Heart left ventricle (tissue), 16 donors: ENCODE measurements around the gene ARHGAP20. TPM values are rescaled to one million over a fixed set of nuclear protein-coding genes. Genes with fewer than 3 reads are reported as not detected.

Experiments used
- ATAC-seq, 4 donors: fragments of 200-7000 bp; cut with Tn5 transposase; one replicate each; pipeline ENCODE4 v1.9.1; 2020 to 2022; ENCODE audit warnings: moderate library complexity in 4 of 4, mild to moderate bottlenecking in 3 of 4, moderate number of reproducible peaks in 1 of 4
- DNase-seq, 5 donors: peaks; one replicate each; pipeline ENCODE4 v3.0.0-alpha.2; 2020
- H3K27ac ChIP-seq, 12 donors: fragments of 200-600 bp; sonication (generic) in 4 of 12; one replicate each; pipeline versions ENCODE4 v1.5.0 to v1.8.0; 2016 to 2022; ENCODE audit warnings: mild to moderate bottlenecking in 2 of 12
- H3K27me3 ChIP-seq, 9 donors: fragments of 200-600 bp; sonication (generic) in 2 of 9; one replicate each; pipeline versions ENCODE4 v1.5.1 to v1.8.0; 2016 to 2022; ENCODE audit warnings: mild to moderate bottlenecking in 3 of 9
- H3K36me3 ChIP-seq, 9 donors: fragments of 200-600 bp; sonication (generic) in 2 of 9; one replicate each; pipeline versions ENCODE4 v1.5.0 to v1.8.0; 2018 to 2022; ENCODE audit warnings: mild to moderate bottlenecking in 2 of 9
- H3K4me1 ChIP-seq, 12 donors: fragments of 200-600 bp; sonication (generic) in 4 of 12; one replicate each; pipeline versions ENCODE4 v1.5.0 to v1.8.0; 2016 to 2022; ENCODE audit warnings: mild to moderate bottlenecking in 3 of 12
- H3K4me3 ChIP-seq, 12 donors: fragments of 200-600 bp; sonication (generic) in 4 of 12; one replicate each; pipeline versions ENCODE4 v1.5.0 to v1.8.0; 2017 to 2022; ENCODE audit warnings: mild to moderate bottlenecking in 9 of 12, moderate library complexity in 4 of 12
- H3K9me3 ChIP-seq, 12 donors: fragments of 200-600 bp; sonication (generic) in 4 of 12; one replicate each; pipeline versions ENCODE4 v1.5.0 to v1.8.0; 2016 to 2022; ENCODE audit warnings: mild to moderate bottlenecking in 1 of 12
- POLR2A ChIP-seq, 2 donors: fragments of 450-650 bp; IDR thresholded peaks; one replicate each; pipeline ENCODE4 v1.6.1; 2017; ENCODE audit warnings: antibody characterized with exemption in 2 of 2, mild to moderate bottlenecking in 2 of 2, moderate library complexity in 2 of 2
- WGBS, 4 donors: extraction: QIAGEN DNeasy Blood & Tissue Kit in 2 of 4; methylation state at CpG; one replicate each; pipeline versions ENCODE4 v1.1.5 to v1.1.7; 2013 to 2018; 5-methylcytosine and 5-hydroxymethylcytosine counted together
- intact Hi-C, 10 donors: fragments of 100-400 bp; cut with DNase I; formaldehyde crosslinking; loops; one replicate each; pipeline versions ENCODE4 v1.11.1 to v1.14.2; 2022
- polyA plus RNA-seq, 2 donors: library from polyadenylated mRNA; stranded (reverse); fragments of 200-250 nt; gene quantifications; one replicate each; pipeline ENCODE4 v1.2.3, GENCODE V29; 2013
- total RNA-seq, 9 donors: library from RNA; depleted of rRNA in 2 of 9; stranded (reverse); fragments of >200 nt in 2 of 9; fragmentation: NEBNext Ultra II Directional in 3 of 9; extraction: Animal tissue kit (Norgen Biotek cat#: 25700) in 3 of 9; gene quantifications; one replicate each; pipeline versions ENCODE4 v1.1.0 to v1.2.4, GENCODE V29; 2016 to 2023
- TF ChIP-seq, protein P1 (sequence below), 12 donors: fragments of 200-600 bp; sonication (generic) in 4 of 12; IDR thresholded peaks; one replicate each; pipeline versions ENCODE4 v1.5.0 to v1.8.0; 2018 to 2022; ENCODE audit warnings: antibody characterized with exemption in 12 of 12, mild to moderate bottlenecking in 5 of 12
- donor health status: ischemic (EF 13 %, LVEDD 7.1; RV severe dilation, severe dysfunction).
- donor health status: healthy with polysubstance abuse.
- donor health status: DM: no; HTN: yes; CAD: no.
- donor health status: DM: no; HTN: no; CAD: no.
- donor health status: ischemic (EF 25% LVEDD 6.9; RV normal size, moderate dysfunction).
- donor health status: ischemic (EF 25% LVEDD 5.7; RV mildly dilated, moderate dysfunction).
- donor health status: healthy.
- donor health status: DM: yes; HTN: yes; CAD: no.
- donor health status: ischemic (EF 35%, LVEDD 5.7; RV mildly dilated, moderate dysfunction).
- donor health status: nonischemic (EF 11% LVEDD 7.7; RV severe dilation, severe dysfunction).
- donor health status: DM: yes; HTN: yes; CAD: no.
- donor health status: PGD.
- donor health status: ischemic (EF 29% LVEDD 5.4; RV normal size, mild dysfunction).
- donor health status: nonischemic (EF 23%, LVEDD 6.1; RV moderate dilation, normal function).

The ARHGAP20 gene
- total and polyA plus RNA-seq, 11 donors: 0.05 to 2.1 (median 0.28) TPM

DNA sequence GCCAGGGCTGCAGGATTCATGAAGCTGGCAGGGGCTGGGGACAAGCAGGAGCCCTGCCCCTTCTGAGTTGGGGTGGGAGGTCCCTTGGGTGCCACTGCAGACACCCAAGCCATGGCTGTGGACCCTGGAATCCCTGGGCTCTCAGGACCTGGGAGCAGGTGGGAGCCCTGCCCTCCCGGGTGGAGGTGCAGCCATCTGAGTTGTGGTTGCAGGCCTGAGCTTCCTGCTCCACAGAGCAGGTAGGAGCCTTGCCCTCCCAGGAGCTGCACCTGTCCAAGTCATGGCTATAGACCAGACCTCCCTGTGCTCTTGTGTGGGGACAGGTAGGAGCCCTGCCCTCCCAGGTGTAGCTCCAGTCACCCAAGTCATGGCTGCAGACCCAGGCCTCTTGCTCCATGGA lies 113.5 kb downstream of the ARHGAP20 start:
- 80 to 100% (median 91%) methylated on average over 1 of the region's 1 CpG for WGBS, 4 donors
- H3K4me1 ChIP-seq: no peaks in the 10 kb centered on the region
- ATAC-seq (peak in 1 of 4 donors; percentile 18), DNase-seq (peak in 1 of 5 donors; percentile 51)
- no peaks in the 10 kb centered on the region for H3K9me3 ChIP-seq
- intact Hi-C loops: no loop called here
- no peak overlapping the region for H3K4me3 ChIP-seq
- TF ChIP-seq POLR2A (IDR thresholded peaks at IDR 0.05): no peak
- TF ChIP-seq, protein P1, sequence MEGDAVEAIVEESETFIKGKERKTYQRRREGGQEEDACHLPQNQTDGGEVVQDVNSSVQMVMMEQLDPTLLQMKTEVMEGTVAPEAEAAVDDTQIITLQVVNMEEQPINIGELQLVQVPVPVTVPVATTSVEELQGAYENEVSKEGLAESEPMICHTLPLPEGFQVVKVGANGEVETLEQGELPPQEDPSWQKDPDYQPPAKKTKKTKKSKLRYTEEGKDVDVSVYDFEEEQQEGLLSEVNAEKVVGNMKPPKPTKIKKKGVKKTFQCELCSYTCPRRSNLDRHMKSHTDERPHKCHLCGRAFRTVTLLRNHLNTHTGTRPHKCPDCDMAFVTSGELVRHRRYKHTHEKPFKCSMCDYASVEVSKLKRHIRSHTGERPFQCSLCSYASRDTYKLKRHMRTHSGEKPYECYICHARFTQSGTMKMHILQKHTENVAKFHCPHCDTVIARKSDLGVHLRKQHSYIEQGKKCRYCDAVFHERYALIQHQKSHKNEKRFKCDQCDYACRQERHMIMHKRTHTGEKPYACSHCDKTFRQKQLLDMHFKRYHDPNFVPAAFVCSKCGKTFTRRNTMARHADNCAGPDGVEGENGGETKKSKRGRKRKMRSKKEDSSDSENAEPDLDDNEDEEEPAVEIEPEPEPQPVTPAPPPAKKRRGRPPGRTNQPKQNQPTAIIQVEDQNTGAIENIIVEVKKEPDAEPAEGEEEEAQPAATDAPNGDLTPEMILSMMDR (IDR thresholded peaks at IDR 0.05): no peak
- no peak overlapping the region for H3K27ac ChIP-seq
- H3K27me3 ChIP-seq: no peaks in the 10 kb centered on the region
- H3K36me3 ChIP-seq: no peaks in the 10 kb centered on the region

DNA sequence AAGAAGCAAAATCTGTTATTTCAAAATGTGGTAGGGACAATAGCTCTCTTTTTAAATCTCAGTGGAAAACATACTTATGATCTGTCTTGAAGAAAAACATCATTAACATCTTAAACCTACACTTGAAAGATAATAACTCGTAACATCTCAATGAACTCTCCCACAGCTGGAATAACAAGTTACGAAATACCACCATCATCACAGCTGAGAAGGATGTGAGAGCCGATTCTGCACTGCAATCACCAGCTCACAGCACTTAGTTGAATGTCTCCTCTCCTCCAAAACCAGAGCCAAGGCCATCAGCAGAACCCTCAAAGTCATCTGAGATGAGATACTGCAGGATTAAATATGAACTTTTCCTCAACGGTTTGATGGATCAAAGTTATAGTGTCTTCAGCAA lies 124.3 kb downstream of the ARHGAP20 start:
- Histone ChIP-seq H3K36me3 (peaks cover 0 to 6% (median 0%) of the 10 kb centered on the region in 9 donors), H3K27me3 (no peaks in the 10 kb centered on the region), H3K4me1 (no peaks in the 10 kb centered on the region), H3K27ac (no peak overlapping the region), H3K4me3 (no peak overlapping the region), H3K9me3 (no peaks in the 10 kb centered on the region)
- ATAC-seq (no peak), DNase-seq (no peak)
- no peak for TF ChIP-seq POLR2A (IDR thresholded peaks at IDR 0.05)
- TF ChIP-seq, protein P1 (IDR thresholded peaks at IDR 0.05): no peak
- intact Hi-C loops: no loop called here
- WGBS, 4 donors: 35 to 71% (median 52%) methylated on average over 4 of the region's 4 CpGs

DNA sequence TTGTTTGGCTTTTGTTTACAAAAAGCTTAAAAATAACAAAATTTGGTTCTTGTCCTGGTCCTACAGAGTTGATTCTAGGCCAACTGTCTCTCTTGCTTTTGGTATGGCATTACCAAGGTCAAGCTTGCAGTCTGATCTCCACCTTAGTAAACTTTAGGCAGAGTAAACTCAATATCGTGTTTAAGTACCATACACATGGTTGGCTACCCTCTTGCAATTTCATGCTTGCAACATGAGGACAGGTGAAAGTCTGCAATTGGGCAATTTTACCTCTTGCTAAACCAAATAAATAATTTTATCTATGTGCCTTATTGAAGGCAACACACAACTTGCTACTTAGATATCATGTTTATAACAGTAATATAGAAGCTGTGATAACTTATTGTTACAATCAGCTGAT lies 125.1 kb downstream of the ARHGAP20 start:
- TF ChIP-seq, protein P1 (IDR thresholded peaks at IDR 0.05): no peak
- no peak for TF ChIP-seq POLR2A (IDR thresholded peaks at IDR 0.05)
- intact Hi-C loops: no loop called here
- 91 to 96% (median 95%) methylated on average over 1 of the region's 1 CpG for WGBS, 4 donors

DNA sequence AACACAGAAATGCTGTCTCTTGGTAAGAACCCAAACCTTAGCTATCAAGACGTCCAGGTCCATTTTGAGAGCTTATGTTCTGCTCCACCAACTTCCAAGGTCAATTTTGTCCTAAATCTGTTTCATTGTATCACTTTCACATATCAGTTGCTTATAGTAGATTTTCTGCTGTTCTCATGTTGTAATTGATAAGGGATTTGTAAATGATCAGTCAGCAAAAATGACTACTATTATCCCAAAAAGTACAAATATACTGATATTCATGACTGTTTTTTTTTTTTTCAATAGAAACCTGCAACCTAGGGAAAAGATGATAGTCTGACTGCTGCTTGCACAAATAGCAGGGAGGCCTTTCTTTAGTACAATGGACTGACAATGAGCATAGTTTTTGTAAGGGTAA lies 128.1 kb downstream of the ARHGAP20 start:
- no peak for DNase-seq
- H3K4me3 ChIP-seq: no peak overlapping the region
- WGBS, 4 donors: 75 to 90% (median 83%) methylated on average over 1 of the region's 1 CpG
- TF ChIP-seq, protein P1 (IDR thresholded peaks at IDR 0.05): no peak
- no peak for TF ChIP-seq POLR2A (IDR thresholded peaks at IDR 0.05)
- no peaks in the 10 kb centered on the region for H3K27me3 ChIP-seq
- no peak overlapping the region for H3K27ac ChIP-seq
- intact Hi-C loops: no loop called here
- no peak for ATAC-seq
- H3K9me3 ChIP-seq: no peaks in the 10 kb centered on the region
- no peaks in the 10 kb centered on the region for H3K36me3 ChIP-seq
- H3K4me1 ChIP-seq: no peaks in the 10 kb centered on the region

More for the DNA sequence above, 125.1 kb downstream of the ARHGAP20 start:
- Histone ChIP-seq H3K9me3 (no peaks in the 10 kb centered on the region), H3K36me3 (peaks cover 0 to 6% (median 0%) of the 10 kb centered on the region in 9 donors), H3K27me3 (no peaks in the 10 kb centered on the region), H3K27ac (no peak overlapping the region), H3K4me1 (no peaks in the 10 kb centered on the region), H3K4me3 (no peak overlapping the region)
- ATAC-seq (no peak), DNase-seq (no peak)
